ENCODE data around the gene ADCYAP1R1. TPM values are rescaled to one million over a fixed set of nuclear protein-coding genes. Genes with fewer than 3 reads are reported as not detected.

ADCYAP1R1 gene
- total RNA-seq, 4 donors from 2014 or later: under 0.01 to 2.7 (median 1.0) TPM

GRCh38 chr7:31079126-31079823 is 27.2 kb downstream of the ADCYAP1R1 start:
- no peaks in the 10 kb centered on the region for H3K36me3 ChIP-seq
- no peak overlapping the region for H3K4me3 ChIP-seq
- 70 to 80% methylated on average over 11 of the region's 11 CpGs for WGBS, 2 donors
- H3K27me3 ChIP-seq: no peaks in the 10 kb centered on the region
- DNase-seq (ENCODE audit: low spot score in 2 of 2): no peak
- no peak overlapping the region for H3K27ac ChIP-seq
- no peak for TF ChIP-seq POLR2A (IDR thresholded peaks at IDR 0.05)
- no peak for TF ChIP-seq EP300 (IDR thresholded peaks at IDR 0.05)
- TF ChIP-seq, protein P1, sequence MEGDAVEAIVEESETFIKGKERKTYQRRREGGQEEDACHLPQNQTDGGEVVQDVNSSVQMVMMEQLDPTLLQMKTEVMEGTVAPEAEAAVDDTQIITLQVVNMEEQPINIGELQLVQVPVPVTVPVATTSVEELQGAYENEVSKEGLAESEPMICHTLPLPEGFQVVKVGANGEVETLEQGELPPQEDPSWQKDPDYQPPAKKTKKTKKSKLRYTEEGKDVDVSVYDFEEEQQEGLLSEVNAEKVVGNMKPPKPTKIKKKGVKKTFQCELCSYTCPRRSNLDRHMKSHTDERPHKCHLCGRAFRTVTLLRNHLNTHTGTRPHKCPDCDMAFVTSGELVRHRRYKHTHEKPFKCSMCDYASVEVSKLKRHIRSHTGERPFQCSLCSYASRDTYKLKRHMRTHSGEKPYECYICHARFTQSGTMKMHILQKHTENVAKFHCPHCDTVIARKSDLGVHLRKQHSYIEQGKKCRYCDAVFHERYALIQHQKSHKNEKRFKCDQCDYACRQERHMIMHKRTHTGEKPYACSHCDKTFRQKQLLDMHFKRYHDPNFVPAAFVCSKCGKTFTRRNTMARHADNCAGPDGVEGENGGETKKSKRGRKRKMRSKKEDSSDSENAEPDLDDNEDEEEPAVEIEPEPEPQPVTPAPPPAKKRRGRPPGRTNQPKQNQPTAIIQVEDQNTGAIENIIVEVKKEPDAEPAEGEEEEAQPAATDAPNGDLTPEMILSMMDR (IDR thresholded peaks at IDR 0.05): no peak
- H3K4me1 ChIP-seq: peaks cover 0 to 5% (median 0%) of the 10 kb centered on the region in 4 donors
- no peaks in the 10 kb centered on the region for H3K9me3 ChIP-seq

- WGBS, 2 donors: 62 to 76% methylated on average over 6 of the region's 6 CpGs
These were observed 27.9 kb downstream of the ADCYAP1R1 start for GRCh38 chr7:31079824-31080511.

GRCh38 chr7:31080763-31081162 is 28.7 kb downstream of the ADCYAP1R1 start:
- 69 to 70% methylated on average over 6 of the region's 6 CpGs for WGBS, 2 donors
- Histone ChIP-seq H3K4me1 (peaks cover 0 to 5% (median 0%) of the 10 kb centered on the region in 4 donors), H3K9me3 (no peaks in the 10 kb centered on the region), H3K4me3 (no peak overlapping the region), H3K27me3 (no peaks in the 10 kb centered on the region), H3K27ac (no peak overlapping the region), H3K36me3 (no peaks in the 10 kb centered on the region)
- TF ChIP-seq POLR2A (IDR thresholded peaks at IDR 0.05) (no peak), EP300 (IDR thresholded peaks at IDR 0.05) (no peak)
- TF ChIP-seq, protein P1 (IDR thresholded peaks at IDR 0.05): no peak
- DNase-seq (ENCODE audit: low spot score in 2 of 2): no peak

More at GRCh38 chr7:31079824-31080511, 27.9 kb downstream of the ADCYAP1R1 start:
- Histone ChIP-seq H3K9me3 (no peaks in the 10 kb centered on the region), H3K36me3 (no peaks in the 10 kb centered on the region), H3K27ac (no peak overlapping the region), H3K4me1 (peaks cover 0 to 5% (median 0%) of the 10 kb centered on the region in 4 donors), H3K27me3 (no peaks in the 10 kb centered on the region), H3K4me3 (no peak overlapping the region)
- no peak for DNase-seq (ENCODE audit: low spot score in 2 of 2)
- TF ChIP-seq EP300 (IDR thresholded peaks at IDR 0.05) (no peak), POLR2A (IDR thresholded peaks at IDR 0.05) (no peak)
- TF ChIP-seq, protein P1 (IDR thresholded peaks at IDR 0.05): no peak

DNA sequence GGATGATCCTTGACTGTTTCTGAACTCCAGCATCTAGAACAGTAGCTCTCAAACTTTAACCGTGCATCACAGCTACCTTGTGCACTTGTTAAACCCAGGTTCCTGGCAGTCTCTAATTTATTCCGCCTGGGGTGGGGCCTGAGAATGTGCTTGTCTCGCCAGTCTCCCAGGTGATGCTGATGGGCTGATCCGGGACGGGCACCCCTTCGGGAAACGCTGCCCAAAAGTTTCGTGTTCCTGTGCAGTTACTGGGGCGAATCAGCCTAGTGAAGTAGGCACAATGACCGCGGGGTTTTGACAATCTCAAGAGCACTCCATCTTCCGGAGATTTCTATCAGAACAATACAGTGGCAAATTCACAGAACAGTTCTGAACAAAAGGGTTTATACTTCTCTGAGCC is 29.9 kb downstream of the ADCYAP1R1 start:
- H3K9me3 ChIP-seq: no peaks in the 10 kb centered on the region
- H3K27ac ChIP-seq: no peak overlapping the region

More for the DNA sequence above, 29.9 kb downstream of the ADCYAP1R1 start:
- H3K27me3 ChIP-seq: no peaks in the 10 kb centered on the region
- no peaks in the 10 kb centered on the region for H3K36me3 ChIP-seq
- no peak for TF ChIP-seq EP300 (IDR thresholded peaks at IDR 0.05)
- TF ChIP-seq, protein P1 (IDR thresholded peaks at IDR 0.05): no peak
- no peak for TF ChIP-seq POLR2A (IDR thresholded peaks at IDR 0.05)
- no peak overlapping the region for H3K4me3 ChIP-seq
- WGBS, 2 donors: 72 to 75% methylated on average over 12 of the region's 12 CpGs
- no peak for DNase-seq (ENCODE audit: low spot score in 2 of 2)
- peaks cover 0 to 5% (median 0%) of the 10 kb centered on the region in 4 donors for H3K4me1 ChIP-seq

All from tibial nerve (tissue), 4 donors.